Hepatocyte (in vitro differentiated cells): ENCODE data around the gene RXRA.

ENCODE experiments used
- EZH2 ChIP-seq: fragments of 200-600 bp; sonication (generic); IDR thresholded peaks from 2 replicates; pipeline ENCODE4 v1.6.1; 2016; ENCODE audit warnings: antibody characterized with exemption, mild to moderate bottlenecking, borderline replicate concordance
- EZH2phosphoT487 ChIP-seq: fragments of 200-600 bp; sonication (generic); IDR thresholded peaks from one replicate; pipeline ENCODE4 v1.6.1; 2018; ENCODE audit warnings: antibody characterized with exemption, mild to moderate bottlenecking, low read depth, moderate library complexity; ENCODE audit not compliant: unreplicated experiment, severe bottlenecking
- TF ChIP-seq, protein P1 (sequence below): fragments of 200-600 bp; sonication (generic); IDR thresholded peaks from 2 replicates; pipeline ENCODE4 v1.5.1; 2016; ENCODE audit warnings: antibody characterized with exemption, mild to moderate bottlenecking; ENCODE audit not compliant: poor library complexity

DNA sequence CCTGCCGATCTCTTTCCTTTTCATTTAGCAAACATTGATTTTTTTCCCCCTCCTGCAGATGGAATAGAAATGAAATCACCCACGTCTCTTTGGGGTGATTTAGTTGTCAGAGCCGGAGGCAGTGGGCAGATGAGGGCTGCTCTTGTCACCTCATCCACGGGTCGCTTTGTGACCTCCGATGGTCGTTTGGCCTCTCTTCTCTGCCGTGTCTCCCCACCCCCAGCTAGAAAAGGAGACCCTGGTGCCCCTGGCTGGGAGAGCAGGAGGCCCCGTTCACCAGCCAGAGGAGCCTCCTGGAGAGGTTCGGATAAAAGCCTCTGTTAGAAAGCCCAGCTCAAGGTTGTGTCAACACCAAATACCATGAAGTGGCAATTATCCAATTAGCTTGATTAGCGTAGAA is 21.6 kb upstream of the RXRA start:
- TF ChIP-seq EZH2, result no peak
- TF ChIP-seq, protein P1, sequence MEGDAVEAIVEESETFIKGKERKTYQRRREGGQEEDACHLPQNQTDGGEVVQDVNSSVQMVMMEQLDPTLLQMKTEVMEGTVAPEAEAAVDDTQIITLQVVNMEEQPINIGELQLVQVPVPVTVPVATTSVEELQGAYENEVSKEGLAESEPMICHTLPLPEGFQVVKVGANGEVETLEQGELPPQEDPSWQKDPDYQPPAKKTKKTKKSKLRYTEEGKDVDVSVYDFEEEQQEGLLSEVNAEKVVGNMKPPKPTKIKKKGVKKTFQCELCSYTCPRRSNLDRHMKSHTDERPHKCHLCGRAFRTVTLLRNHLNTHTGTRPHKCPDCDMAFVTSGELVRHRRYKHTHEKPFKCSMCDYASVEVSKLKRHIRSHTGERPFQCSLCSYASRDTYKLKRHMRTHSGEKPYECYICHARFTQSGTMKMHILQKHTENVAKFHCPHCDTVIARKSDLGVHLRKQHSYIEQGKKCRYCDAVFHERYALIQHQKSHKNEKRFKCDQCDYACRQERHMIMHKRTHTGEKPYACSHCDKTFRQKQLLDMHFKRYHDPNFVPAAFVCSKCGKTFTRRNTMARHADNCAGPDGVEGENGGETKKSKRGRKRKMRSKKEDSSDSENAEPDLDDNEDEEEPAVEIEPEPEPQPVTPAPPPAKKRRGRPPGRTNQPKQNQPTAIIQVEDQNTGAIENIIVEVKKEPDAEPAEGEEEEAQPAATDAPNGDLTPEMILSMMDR, result no peak
- TF ChIP-seq EZH2phosphoT487, result no peak
